BJ (cell line): ENCODE data around the gene THAP5. TPM values are rescaled to one million over a fixed set of nuclear protein-coding genes. Genes with fewer than 3 reads are reported as not detected.

Source experiments
- CTCF ChIA-PET: fragments of 350-600 bp; formaldehyde crosslinking; extraction: SDS; loops from one replicate; lab custom pipeline; 2021; ENCODE audit warnings: antibody characterized with exemption, inconsistent platforms; lab: Yijun Ruan, JAX
- POLR2A ChIA-PET: fragments of 300-600 bp; sonication (Branson Sonifier 250); formaldehyde crosslinking; extraction: SDS; loops from one replicate; lab custom pipeline; 2021; ENCODE audit warnings: antibody characterized with exemption; lab: Charles Lee
- DNase-seq: peaks from one replicate; pipeline ENCODE4 v3.0.0-alpha.2; 2011; ENCODE audit warnings: low read depth
- H3K27me3 ChIP-seq: 2 replicates; pipeline ENCODE4 v1.6.0; 2011; ENCODE audit warnings: low read length; ENCODE audit not compliant: control insufficient read depth, insufficient read depth
- H3K36me3 ChIP-seq: 2 replicates; pipeline ENCODE4 v1.5.1; 2011; ENCODE audit warnings: low read length; ENCODE audit not compliant: control insufficient read depth, insufficient read depth
- H3K4me3 ChIP-seq: 2 replicates; pipeline ENCODE4 v1.5.1; 2011; ENCODE audit warnings: low read depth, mild to moderate bottlenecking, control low read depth, low read length
- CTCF ChIP-seq: IDR thresholded peaks from 2 replicates; pipeline ENCODE4 v1.5.1; 2011; ENCODE audit warnings: low read depth, mild to moderate bottlenecking, control low read depth, inconsistent platforms, low read length, moderate library complexity; ENCODE audit not compliant: insufficient read depth
- polyA plus RNA-seq: library from polyadenylated mRNA; depleted of rRNA; stranded (reverse); fragments of >200 nt; gene quantifications from 2 replicates; pipeline ENCODE4 v1.2.3, GENCODE V29; 2011; rRNA removed

The THAP5 gene
- polyA plus RNA-seq, 1 experiment, result 4.9 TPM

GRCh38 chr7:108515630-108516029 lies 53.9 kb downstream of the THAP5 start:
- ChIA-PET POLR2A (no interaction called here), CTCF (interaction anchor here (1.0 kb wide), 1 partner anchor 19 kb away, joined by 3 read pairs; no protein-coding TSS in a partner anchor)
- Histone ChIP-seq H3K4me3 (no peak overlapping the region), H3K36me3 (peaks cover 1% of the 10 kb centered on the region; the same call in 1 of the 2 replicates), H3K27me3 (no peaks in the 10 kb centered on the region)
- DNase-seq, result no peak
- no peak for TF ChIP-seq CTCF

GRCh38 chr7:108515013-108515412 lies 54.5 kb downstream of the THAP5 start:
- no peak for DNase-seq
- H3K4me3 ChIP-seq, result no peak overlapping the region
- TF ChIP-seq CTCF, result no peak
- peaks cover 1% of the 10 kb centered on the region; the same call in 1 of the 2 replicates for H3K36me3 ChIP-seq
- ChIA-PET POLR2A (no interaction called here), CTCF (no interaction called here)
- no peaks in the 10 kb centered on the region for H3K27me3 ChIP-seq

Other genes starting within 250 kb of the THAP5 start
- gene NRCAM, start 113.3 kb downstream of the THAP5 start, polyA plus RNA-seq, result 1.1 and 1.8 TPM in 2 replicates
- 7.8 and 19.8 TPM in 2 replicates for gene PNPLA8, start 43.6 kb downstream of the THAP5 start, polyA plus RNA-seq
- 9.0 and 11.2 TPM in 2 replicates for gene DNAJB9, start 168 bp upstream of the THAP5 start, polyA plus RNA-seq